Measurements from ENCODE around the gene AURKAIP1.
"Not testable (repeated sequence)": the region's sequence is repeated elsewhere in the genome, so short reads cannot be mapped to it uniquely, and the experiment has no call there.

AURKAIP1 gene

GRCh38 chr1:1385339-1385738, 10.3 kb upstream of the AURKAIP1 start:
- DNase-seq (ENCODE audit: low spot score): not testable (repeated sequence)

GRCh38 chr1:1381294-1381693, 6.3 kb upstream of the AURKAIP1 start:
- no peak for DNase-seq (ENCODE audit: low spot score)

- no peak for DNase-seq (ENCODE audit: low spot score)
These were observed 5.9 kb upstream of the AURKAIP1 start for GRCh38 chr1:1380860-1381259.

- no peak for DNase-seq (ENCODE audit: low spot score)
These were observed 2.7 kb upstream of the AURKAIP1 start for GRCh38 chr1:1377540-1378205.

- no peak for DNase-seq (ENCODE audit: low spot score)
These were observed 1.7 kb upstream of the AURKAIP1 start for GRCh38 chr1:1376551-1377226.

- DNase-seq (ENCODE audit: low spot score): no peak
These were observed 448 bp downstream of the AURKAIP1 start for GRCh38 chr1:1374589-1374928.

GRCh38 chr1:1373815-1374588, 1.0 kb downstream of the AURKAIP1 start:
- DNase-seq (ENCODE audit: low spot score): no peak

- no peak for DNase-seq (ENCODE audit: low spot score)
These were observed 1.8 kb downstream of the AURKAIP1 start for GRCh38 chr1:1373051-1373814.

- no peak for DNase-seq (ENCODE audit: low spot score)
These were observed 3.0 kb downstream of the AURKAIP1 start for GRCh38 chr1:1371746-1372711.

- no peak for DNase-seq (ENCODE audit: low spot score)
These were observed 3.7 kb downstream of the AURKAIP1 start for GRCh38 chr1:1371364-1371745.

GRCh38 chr1:1370771-1371300, 4.2 kb downstream of the AURKAIP1 start:
- DNase-seq (ENCODE audit: low spot score): no peak

- DNase-seq (ENCODE audit: low spot score): not testable (repeated sequence)
These were observed 4.9 kb downstream of the AURKAIP1 start for GRCh38 chr1:1370094-1370493.

- DNase-seq (ENCODE audit: low spot score): no peak
These were observed 7.7 kb downstream of the AURKAIP1 start for GRCh38 chr1:1367315-1367714.

GRCh38 chr1:1366699-1367066, 8.3 kb downstream of the AURKAIP1 start:
- DNase-seq (ENCODE audit: low spot score): no peak

- no peak for DNase-seq (ENCODE audit: low spot score)
These were observed 8.9 kb downstream of the AURKAIP1 start for GRCh38 chr1:1365875-1366698.

GRCh38 chr1:1364266-1364665, 10.7 kb downstream of the AURKAIP1 start:
- no peak for DNase-seq (ENCODE audit: low spot score)

- DNase-seq (ENCODE audit: low spot score): no peak
These were observed 13.0 kb downstream of the AURKAIP1 start for GRCh38 chr1:1361982-1362423.

GRCh38 chr1:1361233-1361981, 13.6 kb downstream of the AURKAIP1 start:
- no peak for DNase-seq (ENCODE audit: low spot score)

GRCh38 chr1:1360506-1361169, 14.4 kb downstream of the AURKAIP1 start:
- no peak for DNase-seq (ENCODE audit: low spot score)
